A549 (cell line): ENCODE measurements around the gene APLN. TPM values are rescaled to one million over a fixed set of nuclear protein-coding genes. Genes with fewer than 3 reads are reported as not detected.
A peak's percentile ranks its signal among the peaks of the same experiment; 100 is the strongest.

ENCODE experiments used
- ATAC-seq, 2 experiments: fragments of 200-7000 bp in 1 of 2; fragments of >200 bp in 1 of 2; cut with Nextera tagmentation in 1 of 2; cut with Tn5 transposase in 1 of 2; 3 replicates each; pipeline versions ENCODE4 v1.8.0 to v1.9.1; 2018 to 2020; ENCODE audit warnings: mild to moderate bottlenecking in 1 of 2, moderate library complexity in 1 of 2
- CTCF ChIA-PET: fragments of 300-600 bp; sonication (Branson Sonifier 250); formaldehyde crosslinking; extraction: SDS; loops from one replicate; lab custom pipeline; 2021; ENCODE audit warnings: antibody characterized with exemption, inconsistent platforms; lab: Yijun Ruan, JAX
- POLR2A ChIA-PET: fragments of 350-600 bp; formaldehyde crosslinking; extraction: SDS; loops from one replicate; lab custom pipeline; 2021; ENCODE audit warnings: antibody characterized with exemption, inconsistent platforms; lab: Yijun Ruan, JAX
- DNase-seq, 2 experiments: peaks; one replicate each; pipeline versions ENCODE4 v3.0.0 to v3.0.0-alpha.2; 2011 to 2016; ENCODE audit warnings: low read depth in 1 of 2, low spot score in 1 of 2
- FAIRE-seq: peaks from 2 replicates; lab custom pipeline; 2011; peaks lifted over from hg19 to GRCh38; lab: Jason Lieb, UNC
- H3K27ac ChIP-seq, 2 experiments: fragments of >200 bp; sonication (Bioruptor Twin); formaldehyde crosslinking; 3 replicates each; pipeline ENCODE4 v1.5.1; 2016 to 2017
- H3K4me1 ChIP-seq: fragments of >200 bp; sonication (Bioruptor Twin); formaldehyde crosslinking; 3 replicates; pipeline ENCODE4 v1.6.1; 2016
- H3K4me2 ChIP-seq: fragments of >200 bp; sonication (Bioruptor Twin); formaldehyde crosslinking; 3 replicates; pipeline ENCODE4 v1.6.1; 2016
- H3K4me3 ChIP-seq: fragments of >200 bp; sonication (Bioruptor Twin); formaldehyde crosslinking; 3 replicates; pipeline ENCODE4 v1.5.1; 2016
- H3K9me3 ChIP-seq: fragments of >200 bp; sonication (Bioruptor Twin); formaldehyde crosslinking; 3 replicates; pipeline ENCODE4 v1.6.1; 2016
- BHLHE40 ChIP-seq: IDR thresholded peaks from 2 replicates; pipeline ENCODE4 v1.6.1; 2012; ENCODE audit warnings: low read depth, low read length, inconsistent platforms
- CEBPB ChIP-seq, 2 experiments: fragments of >200 bp in 1 of 2; sonication (Bioruptor Twin) in 1 of 2; formaldehyde crosslinking in 1 of 2; IDR thresholded peaks; 2 replicates each; pipeline ENCODE4 v1.6.1; 2012 to 2016
- CHD2 ChIP-seq: fragments of 150-350 bp; IDR thresholded peaks from 2 replicates; pipeline ENCODE4 v1.6.1; 2014; ENCODE audit warnings: low read length; ENCODE audit not compliant: partially characterized antibody
- CHD4 ChIP-seq: fragments of 200-600 bp; sonication (generic); IDR thresholded peaks from 2 replicates; pipeline ENCODE4 v1.6.1; 2016; ENCODE audit warnings: antibody characterized with exemption, mild to moderate bottlenecking, borderline replicate concordance
- EHF ChIP-seq: fragments of 250-450 bp; sonication (Bioruptor Pico); IDR thresholded peaks from 2 replicates; pipeline ENCODE4 v1.5.0; 2020; ENCODE audit warnings: mild to moderate bottlenecking
- EHMT2 ChIP-seq: fragments of 200-600 bp; sonication (generic); IDR thresholded peaks from 2 replicates; pipeline ENCODE4 v1.6.1; 2016; ENCODE audit warnings: antibody characterized with exemption, low read depth, mild to moderate bottlenecking, moderate library complexity
- ELK1 ChIP-seq: fragments of 150-350 bp; IDR thresholded peaks from 2 replicates; pipeline ENCODE4 v1.6.1; 2014; ENCODE audit warnings: low read depth, mild to moderate bottlenecking, low read length
- EP300 ChIP-seq, 2 experiments: fragments of >200 bp; sonication (Bioruptor Twin); formaldehyde crosslinking; IDR thresholded peaks; 2 replicates in 1 of 2; 3 replicates in 1 of 2; pipeline ENCODE4 v1.6.1; 2016 to 2017
- ESRRA ChIP-seq: fragments of 150-350 bp; IDR thresholded peaks from 2 replicates; pipeline ENCODE4 v1.6.1; 2014; ENCODE audit warnings: mild to moderate bottlenecking, low read length, borderline replicate concordance
- FOSB ChIP-seq: fragments of 250-450 bp; sonication (Bioruptor Pico); IDR thresholded peaks from 2 replicates; pipeline ENCODE4 v1.5.0; 2020; ENCODE audit warnings: mild to moderate bottlenecking, moderate library complexity
- FOXS1 ChIP-seq: fragments of 250-450 bp; sonication (Bioruptor Pico); IDR thresholded peaks from 2 replicates; pipeline ENCODE4 v1.5.0; 2020; ENCODE audit warnings: mild to moderate bottlenecking, moderate library complexity
- HDAC2 ChIP-seq: fragments of 200-600 bp; sonication (generic); IDR thresholded peaks from 2 replicates; pipeline ENCODE4 v1.6.1; 2016
- HEYL ChIP-seq: fragments of 250-450 bp; sonication (Bioruptor Pico); IDR thresholded peaks from 2 replicates; pipeline ENCODE4 v1.8.0; 2021; ENCODE audit warnings: mild to moderate bottlenecking, moderate library complexity
- HOXA7 ChIP-seq: fragments of 250-450 bp; sonication (Bioruptor Pico); IDR thresholded peaks from 2 replicates; pipeline ENCODE4 v1.5.0; 2020; ENCODE audit warnings: mild to moderate bottlenecking, moderate library complexity
- HOXB5 ChIP-seq: fragments of 250-450 bp; sonication (Bioruptor Pico); IDR thresholded peaks from 2 replicates; pipeline ENCODE4 v1.5.0; 2020; ENCODE audit warnings: mild to moderate bottlenecking, moderate library complexity
- JUNB ChIP-seq: fragments of >200 bp; sonication (Bioruptor Twin); formaldehyde crosslinking; IDR thresholded peaks from 2 replicates; pipeline ENCODE4 v1.6.1; 2016
- KDM5A ChIP-seq: fragments of 200-600 bp; sonication (generic); IDR thresholded peaks from 2 replicates; pipeline ENCODE4 v1.6.1; 2016; ENCODE audit warnings: antibody characterized with exemption, mild to moderate bottlenecking
- RAD21 ChIP-seq, 2 experiments: fragments of >200 bp in 1 of 2; sonication (Bioruptor Twin) in 1 of 2; formaldehyde crosslinking in 1 of 2; IDR thresholded peaks in 1 of 2; conservative IDR thresholded peaks in 1 of 2; 2 replicates in 1 of 2; 3 replicates in 1 of 2; pipeline ENCODE4 v1.6.1; 2012 to 2018; ENCODE audit warnings: inconsistent platforms in 1 of 2
- RNF2 ChIP-seq: fragments of 200-600 bp; sonication (generic); IDR thresholded peaks from 2 replicates; pipeline ENCODE4 v1.6.1; 2016; ENCODE audit warnings: low read depth, mild to moderate bottlenecking, antibody characterized with exemption, moderate library complexity, borderline replicate concordance
- SMC3 ChIP-seq: fragments of >200 bp; sonication (Bioruptor Twin); formaldehyde crosslinking; IDR thresholded peaks from 3 replicates; pipeline ENCODE4 v1.6.1; 2018; ENCODE audit warnings: inconsistent platforms
- SREBF2 ChIP-seq: fragments of 450-650 bp; IDR thresholded peaks from 2 replicates; pipeline ENCODE4 v1.6.1; 2014; ENCODE audit warnings: mild to moderate bottlenecking, moderate library complexity
- TP53 ChIP-seq: fragments of 250-450 bp; sonication (Bioruptor Pico); IDR thresholded peaks from 2 replicates; pipeline ENCODE4 v1.5.0; 2021; ENCODE audit warnings: mild to moderate bottlenecking, moderate library complexity
- WGBS: methylation state at CpG from one replicate; pipeline ENCODE4 v1.1.6; 2017; ENCODE audit errors: missing lambda C conversion rate; 5-methylcytosine and 5-hydroxymethylcytosine counted together
- polyA plus RNA-seq, 4 experiments: library from polyadenylated mRNA; depleted of rRNA in 3 of 4; stranded (reverse); fragments of >200 nt; fragmentation: RNase III in 1 of 4; extraction: RNeasy Plus Mini Kit Qiagen cat#74134 plus additional on column Dnase treatment in 1 of 4; gene quantifications; 2 replicates in 3 of 4; 3 replicates in 1 of 4; pipeline ENCODE4 v1.2.3, GENCODE V29; 2011 to 2017
- TF ChIP-seq, protein P1 (sequence below): fragments of 250-450 bp; sonication (Bioruptor Pico); IDR thresholded peaks from 2 replicates; pipeline ENCODE4 v1.5.0; 2021; ENCODE audit warnings: mild to moderate bottlenecking, moderate library complexity, borderline replicate concordance

APLN gene
- polyA plus RNA-seq, 2 of the 4 experiments (the other 2 are of a cell fraction), result 0.18 to 0.74 TPM

GRCh38 chrX:129647418-129648410, 7.0 kb downstream of the APLN start:
- WGBS, result 78% methylated on average over 14 of the region's 14 CpGs
- no peak overlapping the region for H3K4me2 ChIP-seq
- no peaks in the 10 kb centered on the region for H3K4me1 ChIP-seq
- DNase-seq (no peak), FAIRE-seq (no peak), ATAC-seq (peak in 1 of 2 experiments; percentile 30; a peak in 1 of 6 replicates)
- POLR2A ChIA-PET, result no interaction called here
- H3K9me3 ChIP-seq, result no peaks in the 10 kb centered on the region
- TF ChIP-seq ELK1 (no peak), SREBF2 (no peak), RAD21 (conservative IDR thresholded peaks at IDR 0.05 in 1 of 2, IDR thresholded peaks at IDR 0.05 in 1 of 2) (no peak), RNF2 (no peak), TP53 (CRISPR knock-in tag) (no peak), FOSB (CRISPR knock-in tag) (no peak), CHD4 (no peak), JUNB (no peak), HOXB5 (no peak), CHD2 (no peak)
- TF ChIP-seq, protein P1, sequence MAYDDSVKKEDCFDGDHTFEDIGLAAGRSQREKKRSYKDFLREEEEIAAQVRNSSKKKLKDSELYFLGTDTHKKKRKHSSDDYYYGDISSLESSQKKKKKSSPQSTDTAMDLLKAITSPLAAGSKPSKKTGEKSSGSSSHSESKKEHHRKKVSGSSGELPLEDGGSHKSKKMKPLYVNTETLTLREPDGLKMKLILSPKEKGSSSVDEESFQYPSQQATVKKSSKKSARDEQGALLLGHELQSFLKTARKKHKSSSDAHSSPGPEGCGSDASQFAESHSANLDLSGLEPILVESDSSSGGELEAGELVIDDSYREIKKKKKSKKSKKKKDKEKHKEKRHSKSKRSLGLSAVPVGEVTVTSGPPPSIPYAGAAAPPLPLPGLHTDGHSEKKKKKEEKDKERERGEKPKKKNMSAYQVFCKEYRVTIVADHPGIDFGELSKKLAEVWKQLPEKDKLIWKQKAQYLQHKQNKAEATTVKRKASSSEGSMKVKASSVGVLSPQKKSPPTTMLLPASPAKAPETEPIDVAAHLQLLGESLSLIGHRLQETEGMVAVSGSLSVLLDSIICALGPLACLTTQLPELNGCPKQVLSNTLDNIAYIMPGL, result no peak
- H3K27ac ChIP-seq, result no peak overlapping the region
- CTCF ChIA-PET, result interaction anchor here (1.5 to 3.6 kb wide), 3 partner anchors 10 to 78 kb away, joined by 3 to 18 read pairs (median 7); no protein-coding TSS in a partner anchor
- H3K4me3 ChIP-seq, result no peak overlapping the region

DNA sequence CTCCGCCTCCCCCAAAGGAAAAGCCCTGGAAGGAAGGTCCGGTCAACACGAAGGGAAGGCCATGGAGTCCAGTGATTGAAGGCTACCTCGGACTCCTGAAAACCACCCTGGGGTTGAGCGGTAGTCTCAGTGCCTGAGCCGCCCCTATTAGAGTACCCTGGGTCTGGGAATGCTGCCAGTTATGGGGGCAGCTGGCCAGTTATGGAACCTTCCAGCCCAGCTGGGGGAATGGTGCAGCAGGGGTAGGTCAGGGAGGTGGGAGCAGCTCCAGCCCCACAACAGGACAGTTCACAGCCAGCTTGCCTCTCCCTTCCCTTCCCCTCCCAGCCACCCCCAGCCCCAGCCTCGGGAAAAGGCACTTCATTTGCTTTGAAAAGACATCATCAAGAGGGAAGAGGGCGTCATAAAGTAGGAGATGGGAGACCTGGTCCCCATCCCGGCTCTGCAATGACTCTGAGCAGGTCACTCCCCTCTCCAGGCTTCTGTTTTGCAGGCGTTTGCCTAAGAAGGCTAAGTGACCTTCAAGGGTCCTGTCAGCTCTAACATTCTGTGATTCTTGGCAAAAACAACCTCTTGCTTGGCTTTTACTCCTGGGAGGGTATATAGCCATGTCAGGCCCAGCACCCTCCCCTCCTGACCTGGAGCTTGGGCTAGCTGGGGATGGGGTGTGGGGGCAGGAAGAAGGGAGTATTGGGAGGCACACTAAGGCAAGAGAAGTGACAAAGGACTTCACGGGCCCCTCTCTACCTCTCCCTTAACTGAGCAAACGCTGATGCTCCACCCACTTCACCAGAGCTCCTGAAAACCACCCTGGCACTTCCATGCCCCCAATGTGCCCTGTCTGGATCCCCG, 8.0 kb downstream of the APLN start:
- WGBS, result 65% methylated on average over 12 of the region's 13 CpGs

GRCh38 chrX:129642641-129643040, 12.1 kb downstream of the APLN start:
- H3K4me3 ChIP-seq, result no peak overlapping the region
- no peaks in the 10 kb centered on the region for H3K4me1 ChIP-seq
- 79% methylated on average over 4 of the region's 4 CpGs for WGBS
- no peak for ATAC-seq
- CTCF ChIA-PET, result interaction anchor here (1.5 to 14.6 kb wide), 2 partner anchors 35 to 84 kb away, joined by 4 to 218 read pairs; no protein-coding TSS in a partner anchor
- no peak overlapping the region for H3K27ac ChIP-seq
- H3K9me3 ChIP-seq, result no peaks in the 10 kb centered on the region
- no peak overlapping the region for H3K4me2 ChIP-seq
- no peak for DNase-seq
- POLR2A ChIA-PET, result no interaction called here
- TF ChIP-seq RNF2 (no peak), EHF (no peak), EHMT2 (no peak), EP300 (IDR thresholded peaks at IDR 0.05) (no peak), CEBPB (IDR thresholded peaks at IDR 0.05) (no peak)
- FAIRE-seq, result no peak

More for the DNA sequence above, 8.0 kb downstream of the APLN start:
- no peak overlapping the region for H3K27ac ChIP-seq
- POLR2A ChIA-PET, result no interaction called here
- no peak overlapping the region for H3K4me3 ChIP-seq
- H3K4me1 ChIP-seq, result no peaks in the 10 kb centered on the region
- TF ChIP-seq KDM5A (no peak), SMC3 (no peak), HEYL (CRISPR knock-in tag) (no peak), HDAC2 (no peak), BHLHE40 (no peak), ESRRA (no peak), HOXB5 (no peak), FOXS1 (CRISPR knock-in tag) (no peak), HOXA7 (CRISPR knock-in tag) (no peak), EHF (no peak), EHMT2 (no peak), CHD2 (no peak), RAD21 (conservative IDR thresholded peaks at IDR 0.05 in 1 of 2, IDR thresholded peaks at IDR 0.05 in 1 of 2) (no peak)
- H3K9me3 ChIP-seq, result no peaks in the 10 kb centered on the region
- no peak for DNase-seq
- CTCF ChIA-PET, result interaction anchor here (1.3 to 3.6 kb wide), 4 partner anchors 9 to 80 kb away, joined by 3 to 18 read pairs (median 5); no protein-coding TSS in a partner anchor
- FAIRE-seq, result no peak
- ATAC-seq, result no peak
- no peak overlapping the region for H3K4me2 ChIP-seq
